ENCODE results near the gene GTF2A1.
A peak's percentile ranks its signal among the peaks of the same experiment; 100 is the strongest.

Gene GTF2A1

GRCh38 chr14:81165188-81165587, 55.6 kb downstream of the GTF2A1 start:
- Histone ChIP-seq H2BK5ac (ENCODE audit: low read length) (no peak overlapping the region), H3K4me1 (ENCODE audit: control insufficient read depth in 2 of 2, insufficient read depth in 1 of 2, low read depth in 1 of 2, low read length in 2 of 2) (peaks cover 3 to 5% of the 10 kb centered on the region in 2 donors), H3K36me3 (replicated peaks in 1 of 2; ENCODE audit: control insufficient read depth in 2 of 2, insufficient read depth in 2 of 2, low read length in 2 of 2) (no peaks in the 10 kb centered on the region), H3K18ac (ENCODE audit: low read length) (no peak overlapping the region), H2AFZ (ENCODE audit: low read length) (no peak overlapping the region), H2BK12ac (ENCODE audit: low read length) (no peak overlapping the region), H3K4me2 (ENCODE audit: insufficient read depth, low read length, poor library complexity, severe bottlenecking) (no peak overlapping the region), H4K8ac (ENCODE audit: low read depth, low read length) (no peak overlapping the region), H3K23ac (ENCODE audit: low read depth, low read length, poor library complexity) (no peak overlapping the region), H3K14ac (ENCODE audit: low read length) (no peak overlapping the region), H3K79me1 (ENCODE audit: low read depth, low read length) (no peaks in the 10 kb centered on the region), H2BK15ac (ENCODE audit: low read length) (no peak overlapping the region), H3K9ac (ENCODE audit: low read depth, low read length, poor library complexity) (no peak overlapping the region), H3K9me3 (replicated peaks in 1 of 2; ENCODE audit: control insufficient read depth in 2 of 2, insufficient read depth in 1 of 2, low read depth in 1 of 2, low read length in 2 of 2) (no peaks in the 10 kb centered on the region), H3K27me3 (ENCODE audit: control insufficient read depth in 3 of 3, insufficient read depth in 3 of 3, low read depth in 1 of 3, low read length in 3 of 3) (no peaks in the 10 kb centered on the region), H3K4me3 (ENCODE audit: low read length in 2 of 2) (no peak overlapping the region), H2BK120ac (ENCODE audit: low read depth, low read length) (no peak overlapping the region), H3K27ac (replicated peaks; ENCODE audit: low read length) (no peak overlapping the region), H2AK5ac (ENCODE audit: low read depth, low read length) (no peak overlapping the region), H4K91ac (ENCODE audit: low read depth, low read length, poor library complexity) (no peak overlapping the region), H3K4ac (ENCODE audit: low read length) (no peak overlapping the region)
- no CpG with 5 or more reads among the region's 4 CpGs for WGBS, 2 donors (ENCODE audit: extremely low coverage in 2 of 2, insufficient read length in 2 of 2, insufficient replicate concordance in 1 of 2)
- DNase-seq (ENCODE audit: low spot score) = no peak

GRCh38 chr14:81164167-81164774, 56.5 kb downstream of the GTF2A1 start:
- Histone ChIP-seq H3K79me1 (ENCODE audit: low read depth, low read length) (no peaks in the 10 kb centered on the region), H3K14ac (ENCODE audit: low read length) (no peak overlapping the region), H3K4me3 (ENCODE audit: low read length in 2 of 2) (no peak overlapping the region), H2BK12ac (ENCODE audit: low read length) (no peak overlapping the region), H3K9me3 (replicated peaks in 1 of 2; ENCODE audit: control insufficient read depth in 2 of 2, insufficient read depth in 1 of 2, low read depth in 1 of 2, low read length in 2 of 2) (no peaks in the 10 kb centered on the region), H3K9ac (ENCODE audit: low read depth, low read length, poor library complexity) (no peak overlapping the region), H3K23ac (ENCODE audit: low read depth, low read length, poor library complexity) (no peak overlapping the region), H2BK15ac (ENCODE audit: low read length) (no peak overlapping the region), H3K27me3 (ENCODE audit: control insufficient read depth in 3 of 3, insufficient read depth in 3 of 3, low read depth in 1 of 3, low read length in 3 of 3) (no peaks in the 10 kb centered on the region), H3K27ac (replicated peaks; ENCODE audit: low read length) (no peak overlapping the region), H2AFZ (ENCODE audit: low read length) (no peak overlapping the region), H3K4me1 (ENCODE audit: control insufficient read depth in 2 of 2, insufficient read depth in 1 of 2, low read depth in 1 of 2, low read length in 2 of 2) (no peaks in the 10 kb centered on the region), H2BK5ac (ENCODE audit: low read length) (no peak overlapping the region), H3K36me3 (replicated peaks in 1 of 2; ENCODE audit: control insufficient read depth in 2 of 2, insufficient read depth in 2 of 2, low read length in 2 of 2) (no peaks in the 10 kb centered on the region), H3K4me2 (ENCODE audit: insufficient read depth, low read length, poor library complexity, severe bottlenecking) (no peak overlapping the region), H2BK120ac (ENCODE audit: low read depth, low read length) (no peak overlapping the region), H2AK5ac (ENCODE audit: low read depth, low read length) (no peak overlapping the region), H3K4ac (ENCODE audit: low read length) (no peak overlapping the region), H4K8ac (ENCODE audit: low read depth, low read length) (no peak overlapping the region), H3K18ac (ENCODE audit: low read length) (no peak overlapping the region), H4K91ac (ENCODE audit: low read depth, low read length, poor library complexity) (no peak overlapping the region)
- WGBS, 2 donors (ENCODE audit: extremely low coverage in 2 of 2, insufficient read length in 2 of 2, insufficient replicate concordance in 1 of 2) = no CpG with 5 or more reads among the region's 1 CpG
- DNase-seq (ENCODE audit: low spot score) = peak; percentile 54

GRCh38 chr14:81162941-81163340, 57.8 kb downstream of the GTF2A1 start:
- no peaks in the 10 kb centered on the region for H3K9me3 ChIP-seq (replicated peaks in 1 of 2; ENCODE audit: control insufficient read depth in 2 of 2, insufficient read depth in 1 of 2, low read depth in 1 of 2, low read length in 2 of 2)
- H3K4me2 ChIP-seq (ENCODE audit: insufficient read depth, low read length, poor library complexity, severe bottlenecking) = no peak overlapping the region
- no peak overlapping the region for H2BK120ac ChIP-seq (ENCODE audit: low read depth, low read length)
- H3K14ac ChIP-seq (ENCODE audit: low read length) = no peak overlapping the region
- H3K23ac ChIP-seq (ENCODE audit: low read depth, low read length, poor library complexity) = no peak overlapping the region
- no peak for DNase-seq (ENCODE audit: low spot score)
- no peaks in the 10 kb centered on the region for H3K36me3 ChIP-seq (replicated peaks in 1 of 2; ENCODE audit: control insufficient read depth in 2 of 2, insufficient read depth in 2 of 2, low read length in 2 of 2)
- H3K4me1 ChIP-seq (ENCODE audit: control insufficient read depth in 2 of 2, insufficient read depth in 1 of 2, low read depth in 1 of 2, low read length in 2 of 2) = no peaks in the 10 kb centered on the region
- H2AFZ ChIP-seq (ENCODE audit: low read length) = no peak overlapping the region
- no peak overlapping the region for H2BK15ac ChIP-seq (ENCODE audit: low read length)
- H4K8ac ChIP-seq (ENCODE audit: low read depth, low read length) = no peak overlapping the region
- no peak overlapping the region for H3K27ac ChIP-seq (replicated peaks; ENCODE audit: low read length)
- no peak overlapping the region for H3K18ac ChIP-seq (ENCODE audit: low read length)
- H4K91ac ChIP-seq (ENCODE audit: low read depth, low read length, poor library complexity) = no peak overlapping the region
- no peak overlapping the region for H2BK5ac ChIP-seq (ENCODE audit: low read length)
- no peak overlapping the region for H2AK5ac ChIP-seq (ENCODE audit: low read depth, low read length)
- H3K27me3 ChIP-seq (ENCODE audit: control insufficient read depth in 3 of 3, insufficient read depth in 3 of 3, low read depth in 1 of 3, low read length in 3 of 3) = no peaks in the 10 kb centered on the region
- H3K9ac ChIP-seq (ENCODE audit: low read depth, low read length, poor library complexity) = no peak overlapping the region
- no peak overlapping the region for H3K4ac ChIP-seq (ENCODE audit: low read length)
- no peak overlapping the region for H3K4me3 ChIP-seq (ENCODE audit: low read length in 2 of 2)
- no CpG with 5 or more reads among the region's 3 CpGs for WGBS, 2 donors (ENCODE audit: extremely low coverage in 2 of 2, insufficient read length in 2 of 2, insufficient replicate concordance in 1 of 2)
- H2BK12ac ChIP-seq (ENCODE audit: low read length) = no peak overlapping the region
- no peaks in the 10 kb centered on the region for H3K79me1 ChIP-seq (ENCODE audit: low read depth, low read length)

- Histone ChIP-seq H2AK5ac (ENCODE audit: low read depth, low read length) (no peak overlapping the region), H2BK12ac (ENCODE audit: low read length) (no peak overlapping the region), H2BK5ac (ENCODE audit: low read length) (no peak overlapping the region), H3K23ac (ENCODE audit: low read depth, low read length, poor library complexity) (no peak overlapping the region), H3K27me3 (ENCODE audit: control insufficient read depth in 3 of 3, insufficient read depth in 3 of 3, low read depth in 1 of 3, low read length in 3 of 3) (no peaks in the 10 kb centered on the region), H4K91ac (ENCODE audit: low read depth, low read length, poor library complexity) (no peak overlapping the region), H3K9me3 (replicated peaks in 1 of 2; ENCODE audit: control insufficient read depth in 2 of 2, insufficient read depth in 1 of 2, low read depth in 1 of 2, low read length in 2 of 2) (no peaks in the 10 kb centered on the region), H2AFZ (ENCODE audit: low read length) (no peak overlapping the region), H3K18ac (ENCODE audit: low read length) (no peak overlapping the region), H2BK120ac (ENCODE audit: low read depth, low read length) (no peak overlapping the region), H3K14ac (ENCODE audit: low read length) (no peak overlapping the region), H3K4me2 (ENCODE audit: insufficient read depth, low read length, poor library complexity, severe bottlenecking) (no peak overlapping the region), H4K8ac (ENCODE audit: low read depth, low read length) (no peak overlapping the region), H3K4ac (ENCODE audit: low read length) (no peak overlapping the region), H2BK15ac (ENCODE audit: low read length) (no peak overlapping the region), H3K79me1 (ENCODE audit: low read depth, low read length) (no peaks in the 10 kb centered on the region), H3K4me3 (ENCODE audit: low read length in 2 of 2) (no peak overlapping the region), H3K4me1 (ENCODE audit: control insufficient read depth in 2 of 2, insufficient read depth in 1 of 2, low read depth in 1 of 2, low read length in 2 of 2) (no peaks in the 10 kb centered on the region), H3K9ac (ENCODE audit: low read depth, low read length, poor library complexity) (no peak overlapping the region), H3K36me3 (replicated peaks in 1 of 2; ENCODE audit: control insufficient read depth in 2 of 2, insufficient read depth in 2 of 2, low read length in 2 of 2) (no peaks in the 10 kb centered on the region), H3K27ac (replicated peaks; ENCODE audit: low read length) (no peak overlapping the region)
- WGBS, 2 donors (ENCODE audit: extremely low coverage in 2 of 2, insufficient read length in 2 of 2, insufficient replicate concordance in 1 of 2) = no CpG with 5 or more reads among the region's 1 CpG
- no peak for DNase-seq (ENCODE audit: low spot score)
These were observed 59.0 kb downstream of the GTF2A1 start for GRCh38 chr14:81161749-81162148.

All from neuronal stem cell (in vitro differentiated cells).